CD4-positive, alpha-beta T cell treated with Interleukin-15 for 4 hours (primary cell): ENCODE measurements around the gene DKK3.
A peak's percentile ranks its signal among the peaks of the same experiment; 100 is the strongest.

Experiments used
- DNase-seq: peaks from one replicate; pipeline ENCODE4 v3.0.0-alpha.2; 2020; ENCODE audit warnings: low spot score

DKK3 gene

DNA sequence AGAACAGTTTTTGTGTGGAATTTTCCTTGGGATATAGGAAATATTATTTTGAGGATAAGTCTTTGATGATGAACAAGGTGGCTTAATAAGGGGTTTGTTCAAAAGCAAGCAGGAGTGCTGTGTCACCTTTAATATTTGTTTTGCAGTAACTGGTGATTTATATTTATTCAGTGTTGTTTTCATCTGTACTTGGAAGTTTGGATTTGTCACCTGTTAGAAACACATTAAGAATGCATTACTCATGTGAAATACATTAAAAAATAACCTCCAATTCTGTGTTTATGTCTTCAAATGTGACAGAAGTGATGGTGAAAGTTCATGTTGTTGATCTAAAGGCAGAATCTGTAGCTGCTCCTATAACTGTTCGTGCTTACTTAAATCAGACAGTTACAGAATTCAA, 70.5 kb downstream of the DKK3 start:
- DNase-seq, result no peak

DNA sequence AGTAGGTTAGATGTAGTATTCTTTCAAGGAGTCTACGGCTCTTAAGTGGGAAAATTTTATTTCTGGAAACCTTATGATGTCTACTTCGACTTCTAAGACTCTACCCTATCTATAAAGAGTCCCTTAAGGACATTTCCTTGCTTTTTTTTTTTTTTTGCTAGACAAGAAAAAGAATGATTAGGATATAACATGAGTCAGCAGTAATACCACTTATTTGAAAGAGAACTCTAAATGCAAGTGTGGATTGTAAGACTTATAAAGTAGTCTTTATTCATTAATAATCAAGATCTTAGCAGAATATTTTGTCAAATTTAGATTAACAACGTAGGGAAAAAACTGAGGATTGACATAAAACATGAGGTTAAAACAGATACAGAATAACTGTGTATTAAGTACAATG, 71.0 kb downstream of the DKK3 start:
- no peak for DNase-seq

DNA sequence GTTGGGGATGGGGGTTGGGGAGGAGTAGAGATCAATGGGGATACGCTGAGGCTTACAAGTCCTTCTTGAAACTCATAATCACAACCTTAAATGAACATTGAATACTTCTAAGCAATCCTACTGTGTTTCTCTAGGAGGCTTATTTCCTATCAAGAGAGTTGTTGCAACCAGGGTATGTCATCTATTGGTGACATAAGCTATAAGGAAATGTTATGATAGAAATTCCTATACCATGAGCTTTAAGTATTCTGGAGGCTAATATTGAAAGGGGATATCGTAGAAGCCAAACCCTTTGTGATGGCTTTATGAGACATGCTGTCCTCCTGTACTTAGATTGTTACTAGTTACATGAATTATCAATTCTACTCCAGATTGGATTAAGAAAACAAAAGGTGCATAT, 72.9 kb downstream of the DKK3 start:
- no peak for DNase-seq

DNA sequence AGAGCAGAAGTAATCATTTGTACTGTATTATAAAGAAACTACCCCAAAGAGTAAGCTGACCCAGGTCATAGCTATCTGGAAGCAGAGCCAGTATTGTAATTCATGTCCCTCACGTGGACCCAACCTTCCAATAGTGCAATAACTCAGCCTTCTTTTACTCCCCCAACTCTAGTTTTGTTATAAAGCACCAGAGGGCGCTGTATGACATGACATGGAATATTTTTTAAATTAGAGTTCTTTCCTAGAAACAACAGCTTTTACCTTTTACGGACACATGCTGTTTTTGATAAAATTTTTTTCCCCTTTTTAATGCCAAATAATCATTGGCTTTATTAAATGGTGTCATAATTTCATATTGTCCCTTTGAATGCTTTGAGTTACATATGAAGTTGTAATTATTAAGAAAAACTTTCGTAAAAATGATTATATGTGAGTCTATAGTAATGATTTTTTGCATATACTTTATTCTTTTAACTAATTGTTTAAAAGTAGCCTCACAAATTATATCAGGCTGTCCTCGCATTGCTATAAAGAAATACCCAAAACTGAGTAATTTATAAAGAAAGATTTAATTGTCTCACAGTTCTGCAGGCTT, 76.9 kb downstream of the DKK3 start:
- DNase-seq, result peak; percentile 40

DNA sequence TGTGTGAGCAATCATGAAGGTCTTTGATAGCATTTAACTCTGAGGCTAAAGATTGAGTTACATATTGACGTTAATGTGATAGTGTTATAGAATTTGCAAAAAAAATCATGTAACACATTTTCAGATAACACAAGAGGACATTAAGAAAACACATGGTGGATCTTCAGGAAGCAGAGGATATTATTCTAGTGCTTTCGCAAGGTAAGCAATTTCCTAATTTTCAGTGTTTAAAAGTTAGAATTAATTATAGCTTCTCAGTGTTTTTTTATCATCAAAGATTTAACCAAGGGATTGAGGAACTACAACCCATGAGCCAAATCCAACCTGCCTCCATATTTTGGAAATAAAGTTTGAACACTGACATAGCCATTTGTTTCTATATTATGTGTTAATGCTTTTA, 78.5 kb downstream of the DKK3 start:
- no peak for DNase-seq

DNA sequence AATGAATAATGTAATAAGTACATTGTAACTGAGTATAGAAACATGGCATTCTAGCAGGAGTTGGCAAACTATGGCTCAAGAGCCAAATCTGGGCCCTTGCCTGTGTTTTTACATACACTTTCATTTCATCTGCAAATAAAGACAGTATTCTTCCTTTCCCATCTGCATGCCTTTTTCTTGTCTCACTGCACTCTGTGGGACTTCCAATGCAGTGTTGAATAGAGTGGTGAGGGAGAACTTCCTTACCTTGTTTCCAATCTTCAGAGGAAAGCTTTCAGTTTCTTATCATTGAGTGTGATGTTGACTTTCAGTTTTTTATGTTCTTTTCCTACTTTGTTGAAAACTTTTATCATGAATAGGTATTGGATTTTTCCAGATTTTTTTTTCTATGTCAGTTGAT, 84.6 kb downstream of the DKK3 start:
- DNase-seq, result no peak

DNA sequence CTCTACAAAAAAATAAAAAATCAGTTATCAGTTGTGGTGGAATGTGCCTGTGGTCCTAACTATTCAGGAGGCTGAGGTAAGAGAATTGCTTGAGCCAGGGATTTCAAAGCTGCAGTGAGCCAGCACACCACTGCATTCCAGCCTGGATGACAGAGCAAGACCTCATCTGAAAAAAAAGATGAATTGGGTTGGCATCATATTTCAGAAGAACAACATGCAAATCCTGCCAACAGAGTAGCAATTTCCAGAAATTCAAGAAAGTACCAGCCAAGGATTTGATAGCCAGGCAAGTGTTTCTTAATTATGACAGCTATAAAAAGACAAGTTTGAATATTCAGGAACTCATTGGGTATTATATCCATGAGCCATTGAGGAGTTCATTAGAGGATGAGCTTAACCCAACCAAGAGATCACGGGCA, 91.4 kb downstream of the DKK3 start:
- no peak for DNase-seq

DNA sequence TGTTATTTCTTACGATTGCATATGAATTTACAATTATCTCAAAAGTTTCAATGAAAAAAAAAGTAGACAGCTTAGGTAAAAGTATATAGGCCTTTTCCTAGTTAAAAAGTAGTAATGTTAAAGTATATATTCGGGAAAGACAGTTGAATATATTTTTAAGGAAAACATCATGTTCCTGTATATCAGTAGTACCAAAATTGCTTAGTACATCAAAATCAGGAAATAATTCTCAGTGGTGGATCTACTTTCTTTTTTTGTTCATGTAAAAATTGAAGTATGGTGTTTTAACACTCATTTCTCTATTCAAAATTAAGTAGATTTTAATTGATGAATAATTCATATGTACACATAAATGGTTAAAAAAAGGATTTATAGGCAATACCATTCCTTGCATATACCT, 92.8 kb downstream of the DKK3 start:
- DNase-seq, result no peak

DNA sequence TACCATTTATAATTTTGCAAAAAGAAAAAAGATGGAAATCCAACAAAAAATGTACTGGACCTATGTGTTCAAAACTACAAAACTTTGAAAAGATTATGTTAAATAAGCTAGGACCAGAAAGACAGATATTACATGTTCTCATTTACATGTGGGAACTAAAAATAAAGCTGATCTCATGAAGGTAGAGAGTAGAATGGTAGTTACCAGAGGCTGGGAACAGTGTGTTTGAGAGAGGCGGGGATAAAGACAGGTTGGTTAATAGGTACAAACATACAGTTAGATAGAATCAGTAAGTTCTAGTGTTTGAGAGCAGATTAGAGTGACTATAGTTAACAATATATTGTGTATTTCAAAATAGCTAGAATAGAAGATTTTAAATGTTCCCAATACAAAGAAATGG, 95.0 kb downstream of the DKK3 start:
- no peak for DNase-seq
